HG03139 (cell line): ENCODE data around the gene TLCD1.
"Not testable (repeated sequence)": the region's sequence is repeated elsewhere in the genome, so short reads cannot be mapped to it uniquely, and the experiment has no call there.

Source experiments
- ATAC-seq: cut with Tn5 transposase; IDR thresholded peaks from one replicate; pipeline ENCODE4 v1.9.1; 2021; ENCODE audit not compliant: unreplicated experiment

TLCD1 gene

GRCh38 chr17:28747051-28747691, 21.1 kb upstream of the TLCD1 start:
- ATAC-seq: no peak

GRCh38 chr17:28746611-28747050, 20.6 kb upstream of the TLCD1 start:
- no peak for ATAC-seq

- no peak for ATAC-seq
Measured at GRCh38 chr17:28745786-28746411, 19.9 kb upstream of the TLCD1 start.

GRCh38 chr17:28744972-28745785, 19.1 kb upstream of the TLCD1 start:
- no peak for ATAC-seq

- ATAC-seq: peak; percentile 22
Measured at GRCh38 chr17:28744104-28744971, 18.3 kb upstream of the TLCD1 start.

GRCh38 chr17:28743243-28744103, 17.4 kb upstream of the TLCD1 start, which contains the start of gene TRAF4:
TRAF4 (plus strand) TSS chr17:28744011; CDS start chr17:28744113, 102 bp downstream.
- peak; percentile 51 for ATAC-seq

GRCh38 chr17:28741358-28742349, 15.6 kb upstream of the TLCD1 start:
- ATAC-seq: no peak

GRCh38 chr17:28740406-28741357, 14.6 kb upstream of the TLCD1 start:
- no peak for ATAC-seq

GRCh38 chr17:28738680-28739384, 12.8 kb upstream of the TLCD1 start:
- ATAC-seq: no peak

- ATAC-seq: peak; percentile 55
Measured at GRCh38 chr17:28737770-28738679, 12.0 kb upstream of the TLCD1 start.

- ATAC-seq: no peak
Measured at GRCh38 chr17:28737316-28737715, 11.3 kb upstream of the TLCD1 start.

- not testable (repeated sequence) for ATAC-seq
Measured at GRCh38 chr17:28735913-28736769, 10.1 kb upstream of the TLCD1 start.

GRCh38 chr17:28735242-28735722, 9.2 kb upstream of the TLCD1 start:
- ATAC-seq: no peak

GRCh38 chr17:28734712-28735241, 8.7 kb upstream of the TLCD1 start:
- ATAC-seq: no peak

GRCh38 chr17:28733346-28733745, 7.3 kb upstream of the TLCD1 start:
- no peak for ATAC-seq
